Mucosa of descending colon (tissue), 3 donors: Measurements from ENCODE around the gene ASRGL1. TPM values are rescaled to one million over a fixed set of nuclear protein-coding genes. Genes with fewer than 3 reads are reported as not detected.

Experiments used
- ATAC-seq: fragments of 200-7000 bp; cut with Tn5 transposase; one replicate; pipeline ENCODE4 v1.9.1; 2020; ENCODE audit warnings: mild to moderate bottlenecking, moderate library complexity
- DNase-seq, 3 donors: peaks; one replicate each; pipeline ENCODE4 v3.0.0-alpha.2; 2020
- H3K36me3 ChIP-seq: fragments of 200-600 bp; one replicate; pipeline ENCODE4 v1.8.0; 2021; ENCODE audit warnings: low read depth, mild to moderate bottlenecking
- H3K4me1 ChIP-seq: fragments of 200-600 bp; one replicate; pipeline ENCODE4 v1.8.0; 2021; ENCODE audit warnings: low read depth, mild to moderate bottlenecking
- H3K4me3 ChIP-seq: fragments of 200-600 bp; one replicate; pipeline ENCODE4 v1.8.0; 2021; ENCODE audit warnings: mild to moderate bottlenecking
- H3K9me3 ChIP-seq: fragments of 200-600 bp; one replicate; pipeline ENCODE4 v1.8.0; 2021; ENCODE audit warnings: mild to moderate bottlenecking
- intact Hi-C, 2 donors: fragments of 100-400 bp; cut with DNase I in 1 of 2; cut with micrococcal nuclease in 1 of 2; formaldehyde crosslinking; loops; one replicate each; pipeline versions ENCODE4 v1.11.0 to v1.11.1; 2022; cut with DNase I, micrococcal nuclease
- long read RNA-seq, 2 donors: library from polyadenylated mRNA; unstranded; transcript quantifications; one replicate each; pipeline ENCODE4 v2.0.0, GENCODE V29; 2019 to 2021
- total RNA-seq, 3 donors: library from RNA; stranded (reverse); fragmentation: NEBNext Ultra II Directional in 2 of 3; extraction: Animal tissue kit (Norgen Biotek cat#: 25700) in 2 of 3; gene quantifications; one replicate each; pipeline versions ENCODE4 v1.2.1 to v1.2.4, GENCODE V29; 2021 to 2023
- TF ChIP-seq, protein P1 (sequence below): fragments of 200-600 bp; IDR thresholded peaks from one replicate; pipeline ENCODE4 v1.8.0; 2022; ENCODE audit warnings: antibody characterized with exemption, mild to moderate bottlenecking
- donor health status: DM: no; HTN: no; CAD: no; lungs with moderate emphysema.
- donor health status: DM: no; HTN: no; CAD: no.
- donor health status: DM: no; HTN: yes; CAD: no.

Gene ASRGL1
- total RNA-seq, result 10 to 100 TPM; 12.2 to 66.7 (median 13.9) TPM
- long read RNA-seq, donor 1, partial matches to known transcripts, result 0 of 8 reads
- long read RNA-seq, donor 1, other reads (novel, unspliced or antisense), result 2 of 8 reads
- long read RNA-seq, donor 2, transcript ASRGL1-202 (7 exons, 2,270 nt), result minor isoform, 9 of 77 reads
- long read RNA-seq, donor 2, transcript ASRGL1-201 (7 exons, 2,182 nt), result major isoform, 34 of 77 reads
- long read RNA-seq, donor 2, transcript ASRGL1-210 (4 exons, 639 nt), result minor isoform, 7 of 77 reads
- long read RNA-seq, donor 2, partial matches to known transcripts, result 12 of 77 reads
- long read RNA-seq, donor 2, other reads (novel, unspliced or antisense), result 10 of 77 reads

DNA sequence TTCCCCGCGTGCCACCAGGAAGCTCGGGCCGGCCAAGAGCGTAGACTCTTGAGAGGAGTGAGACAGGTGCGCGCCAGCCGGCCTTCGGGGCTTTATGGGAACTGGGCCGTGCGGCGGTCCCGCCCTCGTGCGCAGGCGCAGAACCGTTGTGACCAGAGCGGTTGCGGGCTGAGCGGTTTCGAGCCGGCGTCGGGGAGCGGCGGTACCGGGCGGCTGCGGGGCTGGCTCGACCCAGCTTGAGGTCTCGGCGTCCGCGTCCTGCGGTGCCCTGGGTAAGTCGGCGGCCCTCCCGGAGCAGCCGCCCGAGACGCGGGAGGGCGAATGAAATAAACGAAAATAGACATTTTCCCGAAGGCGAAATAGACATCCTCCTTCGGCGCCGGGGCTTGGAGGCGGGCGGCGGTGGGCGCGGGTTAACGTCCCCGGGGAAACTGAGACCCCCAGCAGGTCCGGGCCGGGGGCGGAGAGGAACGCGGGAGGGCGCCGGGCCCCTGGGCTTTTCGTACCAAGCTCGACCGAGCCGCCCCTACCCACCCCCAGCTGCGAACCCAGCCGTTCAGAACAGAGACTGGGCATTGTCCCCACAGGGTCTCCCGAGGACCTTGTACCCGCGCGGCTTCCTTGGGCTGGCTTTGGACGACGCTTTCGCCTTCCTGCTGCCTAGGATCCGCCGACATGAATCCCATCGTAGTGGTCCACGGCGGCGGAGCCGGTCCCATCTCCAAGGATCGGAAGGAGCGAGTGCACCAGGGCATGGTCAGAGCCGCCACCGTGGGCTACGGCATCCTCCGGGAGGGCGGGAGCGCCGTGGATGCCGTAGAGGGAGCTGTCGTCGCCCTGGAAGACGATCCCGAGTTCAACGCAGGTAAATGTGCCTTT lies at the start of gene ASRGL1:
Gene ASRGL1 (plus strand): TSS at position 146 of the 879 bp plus-strand sequence. CDS start 530 bp downstream, at position 676.
- H3K9me3 ChIP-seq, result no peaks in the 10 kb centered on the region
- intact Hi-C loops, result no loop called here
- H3K4me1 ChIP-seq, result peaks cover 8% of the 10 kb centered on the region
- TF ChIP-seq, protein P1, sequence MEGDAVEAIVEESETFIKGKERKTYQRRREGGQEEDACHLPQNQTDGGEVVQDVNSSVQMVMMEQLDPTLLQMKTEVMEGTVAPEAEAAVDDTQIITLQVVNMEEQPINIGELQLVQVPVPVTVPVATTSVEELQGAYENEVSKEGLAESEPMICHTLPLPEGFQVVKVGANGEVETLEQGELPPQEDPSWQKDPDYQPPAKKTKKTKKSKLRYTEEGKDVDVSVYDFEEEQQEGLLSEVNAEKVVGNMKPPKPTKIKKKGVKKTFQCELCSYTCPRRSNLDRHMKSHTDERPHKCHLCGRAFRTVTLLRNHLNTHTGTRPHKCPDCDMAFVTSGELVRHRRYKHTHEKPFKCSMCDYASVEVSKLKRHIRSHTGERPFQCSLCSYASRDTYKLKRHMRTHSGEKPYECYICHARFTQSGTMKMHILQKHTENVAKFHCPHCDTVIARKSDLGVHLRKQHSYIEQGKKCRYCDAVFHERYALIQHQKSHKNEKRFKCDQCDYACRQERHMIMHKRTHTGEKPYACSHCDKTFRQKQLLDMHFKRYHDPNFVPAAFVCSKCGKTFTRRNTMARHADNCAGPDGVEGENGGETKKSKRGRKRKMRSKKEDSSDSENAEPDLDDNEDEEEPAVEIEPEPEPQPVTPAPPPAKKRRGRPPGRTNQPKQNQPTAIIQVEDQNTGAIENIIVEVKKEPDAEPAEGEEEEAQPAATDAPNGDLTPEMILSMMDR, result no peak
- H3K4me3 ChIP-seq, result peak within 1 kb of the TSS; percentile 37
- peak; percentile 93 to 94 (median 94) for DNase-seq
- no peaks in the 10 kb centered on the region for H3K36me3 ChIP-seq
- peak; percentile 94 for ATAC-seq

DNA sequence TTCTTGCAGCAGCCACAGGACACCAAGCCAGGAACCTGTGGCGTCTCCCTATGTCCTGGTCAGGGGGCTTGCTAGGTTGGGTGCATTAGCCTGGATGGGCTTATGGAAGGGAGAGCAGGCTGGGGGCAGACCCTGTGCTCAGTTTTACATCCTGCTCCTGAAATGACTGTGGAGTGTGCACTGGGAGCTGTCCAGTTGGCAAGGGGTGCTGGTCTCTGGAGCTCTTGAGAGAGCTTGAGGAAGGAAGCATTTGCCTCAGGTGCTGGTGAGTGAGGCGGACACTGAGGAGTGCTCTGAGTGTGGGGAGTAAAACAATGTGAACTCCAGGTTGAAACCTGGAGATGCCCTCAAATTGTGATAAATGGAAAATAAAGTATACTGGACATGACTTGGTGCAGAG lies 41.7 kb upstream of the ASRGL1 start:
- Histone ChIP-seq H3K9me3 (no peaks in the 10 kb centered on the region), H3K4me3 (no peak overlapping the region), H3K4me1 (no peaks in the 10 kb centered on the region), H3K36me3 (no peaks in the 10 kb centered on the region)
- intact Hi-C loops, result no loop called here
- ATAC-seq (peak; percentile 54), DNase-seq (peak in 1 of 3 donors; percentile 30)
- TF ChIP-seq, protein P1, result no peak

DNA sequence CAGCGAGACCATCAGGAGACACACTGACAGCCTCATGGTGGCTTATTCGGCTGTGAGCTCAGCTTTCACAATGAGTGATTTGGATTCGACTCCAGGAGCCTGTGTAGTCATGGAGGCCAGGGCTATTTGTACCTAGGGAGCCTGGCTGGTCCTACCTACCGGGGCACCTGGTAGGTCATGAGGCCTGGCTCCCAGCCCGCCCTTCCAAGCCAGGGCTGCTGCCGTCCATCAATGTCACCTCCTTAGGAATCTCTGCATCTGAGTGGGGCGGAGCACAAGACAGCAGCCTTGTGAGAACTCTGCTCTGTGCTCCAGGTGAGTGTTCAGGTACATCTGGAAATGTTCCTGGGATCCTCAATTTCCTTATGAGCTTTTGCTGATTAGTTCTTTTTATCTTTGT lies 38.3 kb upstream of the ASRGL1 start, which contains the start of gene SCGB1D4:
Gene SCGB1D4 (minus strand): TSS at position 101 of the 400 bp plus-strand sequence. CDS start 65 bp downstream, at position 36.
- Histone ChIP-seq H3K4me1 (no peaks in the 10 kb centered on the region), H3K4me3 (no peak within 1 kb of the TSS), H3K9me3 (no peaks in the 10 kb centered on the region), H3K36me3 (no peaks in the 10 kb centered on the region)
- intact Hi-C loops, result no loop called here
- ATAC-seq (no peak), DNase-seq (no peak)
- TF ChIP-seq, protein P1, result no peak

DNA sequence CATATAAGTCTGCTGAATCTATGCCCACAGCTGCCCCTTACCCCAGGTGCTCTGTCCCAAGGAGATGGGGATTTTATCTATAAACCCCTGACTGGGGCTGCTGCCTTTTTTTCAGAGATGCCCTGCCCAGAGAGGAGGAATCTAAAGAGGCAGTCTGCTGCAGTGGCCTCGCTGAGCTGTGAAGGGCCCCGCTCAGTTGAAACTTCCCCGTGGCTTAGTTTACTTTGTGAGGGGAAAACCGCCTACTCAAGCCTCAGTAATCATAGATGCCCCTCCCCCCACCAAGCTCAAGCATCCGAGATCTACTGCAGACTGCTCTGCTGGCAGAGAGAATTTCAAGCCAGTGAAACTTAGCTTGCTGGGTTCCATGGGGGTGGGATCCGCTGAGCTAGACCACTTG lies 31.0 kb upstream of the ASRGL1 start:
- Histone ChIP-seq H3K4me3 (no peak overlapping the region), H3K9me3 (no peaks in the 10 kb centered on the region), H3K36me3 (no peaks in the 10 kb centered on the region), H3K4me1 (no peaks in the 10 kb centered on the region)
- ATAC-seq (no peak), DNase-seq (no peak)
- TF ChIP-seq, protein P1, result no peak
- intact Hi-C loops, result no loop called here

DNA sequence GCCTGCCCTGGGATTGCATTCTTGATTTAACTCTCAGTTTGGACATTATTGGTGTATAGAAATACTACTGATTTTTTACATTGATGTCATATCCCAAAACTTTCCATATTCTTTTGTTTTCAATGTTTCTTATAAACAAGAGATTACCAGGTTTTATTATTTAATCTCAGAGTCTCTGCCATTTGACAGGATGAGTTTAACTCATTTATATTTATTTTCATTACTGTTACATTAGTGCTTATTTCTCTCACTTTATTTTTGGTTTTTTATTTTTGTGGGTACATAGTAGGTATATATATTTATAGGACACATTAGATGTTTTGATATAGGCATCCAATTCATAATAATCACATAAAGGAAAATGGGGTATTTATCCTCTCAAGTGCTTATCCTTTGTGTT lies 29.3 kb upstream of the ASRGL1 start:
- Histone ChIP-seq H3K4me1 (no peaks in the 10 kb centered on the region), H3K9me3 (no peaks in the 10 kb centered on the region), H3K4me3 (no peak overlapping the region), H3K36me3 (no peaks in the 10 kb centered on the region)
- DNase-seq (no peak), ATAC-seq (no peak)
- TF ChIP-seq, protein P1, result no peak
- intact Hi-C loops, result no loop called here
